ENCODE data around the gene CLEC2A.

CLEC2A gene

DNA sequence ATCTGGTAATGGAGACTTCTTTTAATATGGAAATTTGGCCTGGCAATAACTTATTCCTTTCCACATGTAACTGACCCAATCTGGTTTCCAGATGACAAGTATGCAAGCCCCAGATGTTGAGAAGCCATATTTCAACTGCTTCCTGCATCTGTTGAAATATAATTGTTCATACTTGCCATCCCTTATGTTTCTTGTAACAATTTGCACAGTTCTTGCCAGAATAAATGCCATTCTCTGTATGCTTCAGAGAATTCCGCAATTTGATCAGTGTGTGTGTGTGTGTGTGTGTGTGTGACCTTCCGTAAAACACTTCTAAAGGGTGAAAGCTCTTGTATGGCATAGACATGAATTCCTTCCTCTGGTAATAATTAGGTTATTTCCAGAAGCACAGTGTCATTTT is 1.8 kb upstream of the CLEC2A start:
- Histone ChIP-seq H3K4me1 (ENCODE audit: control insufficient read depth, low read depth, low read length) (no peaks in the 10 kb centered on the region), H2BK15ac (replicated peaks; ENCODE audit: low read depth) (no peak overlapping the region), H3K27ac (ENCODE audit: low read depth, low read length) (no peak overlapping the region), H3K4me3 (ENCODE audit: low read length) (no peak overlapping the region), H3K36me3 (ENCODE audit: control insufficient read depth, insufficient read depth, low read length) (no peaks in the 10 kb centered on the region), H4K8ac (ENCODE audit: low read depth, low read length) (no peak overlapping the region), H3K4ac (ENCODE audit: low read depth, low read length) (no peak overlapping the region), H2BK5ac (ENCODE audit: low read length) (no peak overlapping the region), H3K79me2 (ENCODE audit: control insufficient read depth, insufficient read depth, low read length) (no peaks in the 10 kb centered on the region), H3K23ac (ENCODE audit: low read length) (no peak overlapping the region), H3K27me3 (ENCODE audit: insufficient read depth, low read length, poor library complexity) (no peaks in the 10 kb centered on the region), H3K79me1 (ENCODE audit: low read length) (no peaks in the 10 kb centered on the region), H3K18ac (ENCODE audit: low read length) (no peak overlapping the region), H3K56ac (ENCODE audit: low read length) (no peak overlapping the region), H4K5ac (ENCODE audit: low read length) (no peak overlapping the region), H3K4me2 (ENCODE audit: low read length) (no peak overlapping the region), H2BK120ac (ENCODE audit: low read depth, low read length) (no peak overlapping the region), H2AK5ac (ENCODE audit: low read length) (no peak overlapping the region), H3K9ac (ENCODE audit: low read length) (no peak overlapping the region)
- DNase-seq = no peak
- WGBS (ENCODE audit: extremely low coverage, insufficient coverage, low lambda C conversion rate) = no CpG with 5 or more reads among the region's 2 CpGs

DNA sequence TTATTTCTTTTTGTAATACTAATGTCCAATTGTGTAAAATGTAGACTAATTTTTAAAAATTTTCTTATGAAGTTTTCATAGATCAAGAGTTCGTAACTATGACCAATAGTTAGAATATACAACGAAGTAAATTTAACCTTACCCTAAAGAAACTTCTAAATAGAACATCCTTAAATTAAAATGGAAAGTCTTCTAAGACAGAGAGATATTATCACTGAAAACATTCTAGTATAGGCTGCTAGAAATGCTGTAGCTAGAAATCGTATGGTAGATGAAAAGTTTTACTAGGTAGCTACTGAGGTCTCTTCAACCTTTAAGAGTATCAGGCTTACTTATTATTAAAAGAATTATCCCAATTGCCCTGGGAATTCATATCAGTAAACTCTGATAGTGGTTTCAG is 925 bp downstream of the CLEC2A start:
- H2AK5ac ChIP-seq (ENCODE audit: low read length) = no peak overlapping the region
- H3K27me3 ChIP-seq (ENCODE audit: insufficient read depth, low read length, poor library complexity) = no peaks in the 10 kb centered on the region
- DNase-seq = no peak
- no peak overlapping the region for H3K23ac ChIP-seq (ENCODE audit: low read length)
- no peak overlapping the region for H3K9ac ChIP-seq (ENCODE audit: low read length)
- no peak overlapping the region for H4K5ac ChIP-seq (ENCODE audit: low read length)
- WGBS (ENCODE audit: extremely low coverage, insufficient coverage, low lambda C conversion rate) = no CpG with 5 or more reads among the region's 3 CpGs
- no peak overlapping the region for H3K4me2 ChIP-seq (ENCODE audit: low read length)
- H3K4me3 ChIP-seq (ENCODE audit: low read length) = no peak overlapping the region
- no peak overlapping the region for H2BK15ac ChIP-seq (replicated peaks; ENCODE audit: low read depth)
- no peak overlapping the region for H2BK120ac ChIP-seq (ENCODE audit: low read depth, low read length)
- no peak overlapping the region for H3K4ac ChIP-seq (ENCODE audit: low read depth, low read length)
- H4K8ac ChIP-seq (ENCODE audit: low read depth, low read length) = no peak overlapping the region
- H3K79me2 ChIP-seq (ENCODE audit: control insufficient read depth, insufficient read depth, low read length) = no peaks in the 10 kb centered on the region
- H3K36me3 ChIP-seq (ENCODE audit: control insufficient read depth, insufficient read depth, low read length) = no peaks in the 10 kb centered on the region
- H3K27ac ChIP-seq (ENCODE audit: low read depth, low read length) = no peak overlapping the region
- no peaks in the 10 kb centered on the region for H3K4me1 ChIP-seq (ENCODE audit: control insufficient read depth, low read depth, low read length)
- no peak overlapping the region for H3K56ac ChIP-seq (ENCODE audit: low read length)
- H3K18ac ChIP-seq (ENCODE audit: low read length) = no peak overlapping the region
- no peaks in the 10 kb centered on the region for H3K79me1 ChIP-seq (ENCODE audit: low read length)
- no peak overlapping the region for H2BK5ac ChIP-seq (ENCODE audit: low read length)

DNA sequence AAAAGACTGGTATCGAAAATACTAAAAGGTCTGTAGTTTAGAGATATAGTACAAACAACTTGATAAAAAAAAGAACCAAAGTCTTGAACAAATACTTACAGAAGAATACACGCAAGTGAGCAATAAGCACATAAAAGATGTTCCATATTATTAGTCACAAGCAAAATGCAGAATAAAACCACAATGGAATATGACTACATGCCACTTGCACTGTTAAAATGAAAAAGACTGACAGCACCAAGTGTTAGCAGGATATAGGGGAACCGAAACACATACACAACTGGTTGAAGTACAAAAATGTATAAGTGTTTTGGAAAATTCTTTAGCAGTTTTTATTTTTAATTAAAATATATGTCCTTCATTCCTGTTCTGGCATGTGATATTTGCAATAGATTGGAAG is 3.6 kb downstream of the CLEC2A start:
- Histone ChIP-seq H3K23ac (ENCODE audit: low read length) (no peak overlapping the region), H3K4me2 (ENCODE audit: low read length) (no peak overlapping the region), H2BK5ac (ENCODE audit: low read length) (no peak overlapping the region), H3K56ac (ENCODE audit: low read length) (no peak overlapping the region), H2AK5ac (ENCODE audit: low read length) (no peak overlapping the region), H4K5ac (ENCODE audit: low read length) (no peak overlapping the region), H3K79me2 (ENCODE audit: control insufficient read depth, insufficient read depth, low read length) (no peaks in the 10 kb centered on the region), H3K27ac (ENCODE audit: low read depth, low read length) (no peak overlapping the region), H3K4me3 (ENCODE audit: low read length) (no peak overlapping the region), H3K4me1 (ENCODE audit: control insufficient read depth, low read depth, low read length) (no peaks in the 10 kb centered on the region), H4K8ac (ENCODE audit: low read depth, low read length) (no peak overlapping the region), H2BK15ac (replicated peaks; ENCODE audit: low read depth) (no peak overlapping the region), H3K18ac (ENCODE audit: low read length) (no peak overlapping the region), H3K36me3 (ENCODE audit: control insufficient read depth, insufficient read depth, low read length) (no peaks in the 10 kb centered on the region), H3K79me1 (ENCODE audit: low read length) (no peaks in the 10 kb centered on the region), H3K27me3 (ENCODE audit: insufficient read depth, low read length, poor library complexity) (no peaks in the 10 kb centered on the region), H2BK120ac (ENCODE audit: low read depth, low read length) (no peak overlapping the region), H3K4ac (ENCODE audit: low read depth, low read length) (no peak overlapping the region), H3K9ac (ENCODE audit: low read length) (no peak overlapping the region)
- no peak for DNase-seq
- no CpG with 5 or more reads among the region's 3 CpGs for WGBS (ENCODE audit: extremely low coverage, insufficient coverage, low lambda C conversion rate)

DNA sequence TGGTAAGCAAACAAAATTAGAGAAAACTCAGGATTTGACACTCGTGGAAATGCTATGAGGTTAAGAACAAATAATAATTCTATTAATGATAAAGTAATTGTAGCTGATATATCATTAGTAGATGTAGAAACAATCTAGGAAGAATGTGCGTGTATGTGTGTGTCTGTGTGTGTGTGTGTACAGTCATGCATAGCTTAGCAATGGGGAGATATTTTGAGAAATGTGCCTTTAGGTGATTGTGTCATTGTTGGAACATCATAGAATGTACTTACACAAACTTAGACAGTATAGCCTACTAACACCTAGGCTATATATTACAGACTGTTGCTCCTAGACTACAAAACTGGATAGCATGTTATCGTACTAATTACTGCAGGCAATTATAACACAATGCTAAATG is 5.3 kb downstream of the CLEC2A start:
- Histone ChIP-seq H3K4me3 (ENCODE audit: low read length) (no peak overlapping the region), H2BK5ac (ENCODE audit: low read length) (no peak overlapping the region), H3K27ac (ENCODE audit: low read depth, low read length) (no peak overlapping the region), H3K27me3 (ENCODE audit: insufficient read depth, low read length, poor library complexity) (no peaks in the 10 kb centered on the region), H3K56ac (ENCODE audit: low read length) (no peak overlapping the region), H3K18ac (ENCODE audit: low read length) (no peak overlapping the region), H3K36me3 (ENCODE audit: control insufficient read depth, insufficient read depth, low read length) (no peaks in the 10 kb centered on the region), H3K4ac (ENCODE audit: low read depth, low read length) (no peak overlapping the region), H2BK120ac (ENCODE audit: low read depth, low read length) (no peak overlapping the region), H3K79me2 (ENCODE audit: control insufficient read depth, insufficient read depth, low read length) (no peaks in the 10 kb centered on the region), H3K9ac (ENCODE audit: low read length) (no peak overlapping the region), H3K4me1 (ENCODE audit: control insufficient read depth, low read depth, low read length) (no peaks in the 10 kb centered on the region), H4K8ac (ENCODE audit: low read depth, low read length) (no peak overlapping the region), H3K79me1 (ENCODE audit: low read length) (no peaks in the 10 kb centered on the region), H3K23ac (ENCODE audit: low read length) (no peak overlapping the region), H2AK5ac (ENCODE audit: low read length) (no peak overlapping the region), H3K4me2 (ENCODE audit: low read length) (no peak overlapping the region), H2BK15ac (replicated peaks; ENCODE audit: low read depth) (no peak overlapping the region), H4K5ac (ENCODE audit: low read length) (no peak overlapping the region)
- DNase-seq = no peak
- WGBS (ENCODE audit: extremely low coverage, insufficient coverage, low lambda C conversion rate) = no CpG with 5 or more reads among the region's 3 CpGs

DNA sequence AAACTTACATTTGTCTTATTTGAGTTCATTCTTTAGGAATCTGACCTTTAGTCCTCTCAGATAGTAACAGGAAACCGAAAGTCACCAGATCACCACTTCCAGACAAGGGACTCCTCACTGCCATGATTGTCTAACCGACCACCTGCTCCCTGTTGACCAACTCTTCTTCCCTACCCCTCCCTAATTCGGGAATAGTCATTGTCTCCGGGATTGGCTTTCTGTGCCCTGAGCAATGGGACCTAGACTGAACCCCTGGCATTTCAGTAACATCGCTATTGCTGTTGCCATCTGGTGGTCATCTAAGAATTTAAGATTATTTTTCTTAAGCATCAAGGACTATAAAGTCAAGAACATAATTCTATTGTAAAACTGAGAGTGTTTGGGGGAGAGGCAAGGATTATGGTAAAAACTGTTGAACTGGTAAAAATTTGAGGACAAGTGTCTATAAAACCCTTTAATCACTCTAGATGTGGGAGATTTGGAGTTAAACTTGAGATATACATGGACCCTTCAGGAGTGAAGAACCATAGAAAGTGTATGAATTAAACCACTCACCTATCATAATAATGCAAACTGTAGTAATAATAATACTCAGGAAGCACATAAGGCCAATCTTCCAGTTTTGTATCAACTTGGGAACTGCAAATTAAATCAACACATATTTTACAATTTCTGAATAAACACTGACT is 6.3 kb downstream of the CLEC2A start:
- Histone ChIP-seq H3K4me2 (ENCODE audit: low read length) (no peak overlapping the region), H2BK5ac (ENCODE audit: low read length) (no peak overlapping the region), H3K4ac (ENCODE audit: low read depth, low read length) (no peak overlapping the region), H3K27me3 (ENCODE audit: insufficient read depth, low read length, poor library complexity) (no peaks in the 10 kb centered on the region), H3K23ac (ENCODE audit: low read length) (no peak overlapping the region), H3K18ac (ENCODE audit: low read length) (no peak overlapping the region), H4K5ac (ENCODE audit: low read length) (no peak overlapping the region), H3K56ac (ENCODE audit: low read length) (no peak overlapping the region), H3K27ac (ENCODE audit: low read depth, low read length) (no peak overlapping the region), H2BK120ac (ENCODE audit: low read depth, low read length) (no peak overlapping the region), H3K4me1 (ENCODE audit: control insufficient read depth, low read depth, low read length) (no peaks in the 10 kb centered on the region), H3K4me3 (ENCODE audit: low read length) (no peak overlapping the region), H2BK15ac (replicated peaks; ENCODE audit: low read depth) (no peak overlapping the region), H4K8ac (ENCODE audit: low read depth, low read length) (no peak overlapping the region), H2AK5ac (ENCODE audit: low read length) (no peak overlapping the region), H3K9ac (ENCODE audit: low read length) (no peak overlapping the region), H3K36me3 (ENCODE audit: control insufficient read depth, insufficient read depth, low read length) (no peaks in the 10 kb centered on the region), H3K79me2 (ENCODE audit: control insufficient read depth, insufficient read depth, low read length) (no peaks in the 10 kb centered on the region), H3K79me1 (ENCODE audit: low read length) (no peaks in the 10 kb centered on the region)
- WGBS (ENCODE audit: extremely low coverage, insufficient coverage, low lambda C conversion rate) = no CpG with 5 or more reads among the region's 5 CpGs
- DNase-seq = peak; percentile 74

DNA sequence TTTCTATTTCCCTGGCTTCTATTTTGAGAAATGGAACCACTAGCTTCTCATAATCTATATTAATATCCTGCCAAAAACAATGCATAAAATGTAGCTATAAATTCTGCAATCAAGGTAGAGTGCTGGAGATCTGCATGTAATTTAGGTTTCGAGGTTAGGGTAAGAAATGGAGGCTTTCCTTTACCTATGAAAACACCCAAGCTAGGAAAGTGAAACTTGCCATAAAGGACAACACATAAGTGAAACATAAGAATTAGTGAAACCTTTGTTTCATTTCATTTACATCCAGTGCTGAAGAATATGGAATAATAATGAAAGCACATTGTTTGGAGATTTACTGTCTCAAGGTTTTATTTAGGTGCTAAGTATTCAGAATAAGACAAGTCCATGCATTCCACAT is 9.7 kb downstream of the CLEC2A start:
- no peaks in the 10 kb centered on the region for H3K79me2 ChIP-seq (ENCODE audit: control insufficient read depth, insufficient read depth, low read length)
- H3K9ac ChIP-seq (ENCODE audit: low read length) = no peak overlapping the region
- H3K23ac ChIP-seq (ENCODE audit: low read length) = no peak overlapping the region
- no peak overlapping the region for H3K18ac ChIP-seq (ENCODE audit: low read length)
- H2AK5ac ChIP-seq (ENCODE audit: low read length) = no peak overlapping the region
- no peak overlapping the region for H3K4ac ChIP-seq (ENCODE audit: low read depth, low read length)
- no peaks in the 10 kb centered on the region for H3K79me1 ChIP-seq (ENCODE audit: low read length)
- H3K36me3 ChIP-seq (ENCODE audit: control insufficient read depth, insufficient read depth, low read length) = no peaks in the 10 kb centered on the region
- no peak overlapping the region for H4K5ac ChIP-seq (ENCODE audit: low read length)
- H2BK120ac ChIP-seq (ENCODE audit: low read depth, low read length) = no peak overlapping the region
- H3K4me3 ChIP-seq (ENCODE audit: low read length) = no peak overlapping the region
- H3K4me2 ChIP-seq (ENCODE audit: low read length) = no peak overlapping the region
- no peak overlapping the region for H2BK5ac ChIP-seq (ENCODE audit: low read length)
- no peak overlapping the region for H4K8ac ChIP-seq (ENCODE audit: low read depth, low read length)
- no peaks in the 10 kb centered on the region for H3K27me3 ChIP-seq (ENCODE audit: insufficient read depth, low read length, poor library complexity)
- WGBS (ENCODE audit: extremely low coverage, insufficient coverage, low lambda C conversion rate) = no CpG with 5 or more reads among the region's 1 CpG
- H3K27ac ChIP-seq (ENCODE audit: low read depth, low read length) = no peak overlapping the region
- DNase-seq = no peak
- H3K4me1 ChIP-seq (ENCODE audit: control insufficient read depth, low read depth, low read length) = no peaks in the 10 kb centered on the region
- no peak overlapping the region for H2BK15ac ChIP-seq (replicated peaks; ENCODE audit: low read depth)
- no peak overlapping the region for H3K56ac ChIP-seq (ENCODE audit: low read length)
